GM12878 (cell line): ENCODE data around the gene LBX1. TPM values are rescaled to one million over a fixed set of nuclear protein-coding genes. Genes with fewer than 3 reads are reported as not detected.

ENCODE experiments used
- ATAC-seq: fragments of 200-7000 bp; cut with Tn5 transposase; 3 replicates; pipeline ENCODE4 v1.9.1; 2020; ENCODE audit warnings: mild to moderate bottlenecking, moderate library complexity
- BruUV-seq: library from RNA; stranded (reverse); fragments of 400-500 nt; replicated peaks from 2 replicates; lab custom pipeline; 2021; lab: Mats Ljungman, UMichigan
- CTCF ChIA-PET: fragments of 300-600 bp; sonication (Branson Sonifier 250); formaldehyde crosslinking; extraction: SDS; loops from one replicate; lab custom pipeline; 2021; ENCODE audit warnings: inconsistent platforms; lab: Yijun Ruan, JAX
- POLR2A ChIA-PET: fragments of 350-600 bp; formaldehyde crosslinking; extraction: SDS; loops from one replicate; lab custom pipeline; 2021; ENCODE audit warnings: inconsistent platforms; lab: Charles Lee
- RAD21 ChIA-PET: fragments of 300-600 bp; sonication (Branson Sonifier 250); formaldehyde crosslinking; loops from one replicate; lab custom pipeline; 2023; ENCODE audit warnings: antibody characterized with exemption; ENCODE audit not compliant: unreplicated experiment; lab: Charles Lee
- SMC1A ChIA-PET: fragments of 300-600 bp; sonication (Branson Sonifier 250); formaldehyde crosslinking; loops from one replicate; lab custom pipeline; 2023; ENCODE audit not compliant: unreplicated experiment, uncharacterized antibody; lab: Charles Lee
- DNase-seq: peaks from one replicate; pipeline ENCODE4 v3.0.0-alpha.2; 2011; ENCODE audit warnings: low read depth, low spot score
- FAIRE-seq: peaks from 3 replicates; lab custom pipeline; 2011; peaks lifted over from hg19 to GRCh38; lab: Jason Lieb, UNC
- H2AFZ ChIP-seq: 2 replicates; pipeline ENCODE4 v1.6.0; 2011; ENCODE audit warnings: low read depth, low read length, control low read depth; ENCODE audit not compliant: control insufficient read depth
- H3K27ac ChIP-seq: 2 replicates; pipeline ENCODE4 v1.5.1; 2011; ENCODE audit warnings: control low read depth; ENCODE audit not compliant: control insufficient read depth, insufficient read depth
- H3K27me3 ChIP-seq, 2 experiments: replicated peaks in 1 of 2; 2 replicates each; pipeline versions ENCODE4 v1.6.0 to v1.6.1; 2011; ENCODE audit warnings: low read length in 1 of 2; ENCODE audit not compliant: control insufficient read depth in 2 of 2, insufficient read depth in 2 of 2
- H3K36me3 ChIP-seq, 2 experiments: 2 replicates each; pipeline ENCODE4 v1.5.1; 2011; ENCODE audit warnings: low read length in 1 of 2; ENCODE audit not compliant: control insufficient read depth in 2 of 2, insufficient read depth in 2 of 2
- H3K4me1 ChIP-seq: 2 replicates; pipeline ENCODE4 v1.6.1; 2011; ENCODE audit warnings: mild to moderate bottlenecking, low read length, moderate library complexity, mixed read lengths; ENCODE audit not compliant: control insufficient read depth, insufficient read depth
- H3K4me2 ChIP-seq: 2 replicates; pipeline ENCODE4 v1.6.0; 2011; ENCODE audit warnings: control low read depth; ENCODE audit not compliant: control insufficient read depth, insufficient read depth
- H3K4me3 ChIP-seq: fragments of 200-600 bp; sonication (generic); 2 replicates; pipeline ENCODE4 v1.5.1; 2016
- H3K79me2 ChIP-seq: 2 replicates; pipeline ENCODE4 v1.6.0; 2011; ENCODE audit warnings: low read length; ENCODE audit not compliant: control insufficient read depth, insufficient read depth
- H3K9ac ChIP-seq: 2 replicates; pipeline ENCODE4 v1.8.0; 2011; ENCODE audit warnings: low read length, control low read depth, mixed read lengths; ENCODE audit not compliant: control insufficient read depth, insufficient read depth
- H3K9me3 ChIP-seq: replicated peaks from 3 replicates; pipeline ENCODE4 v1.5.1; 2011; ENCODE audit warnings: mild to moderate bottlenecking, low read length; ENCODE audit not compliant: control insufficient read depth, insufficient read depth
- H4K20me1 ChIP-seq: 2 replicates; pipeline ENCODE4 v1.6.0; 2011; ENCODE audit not compliant: control insufficient read depth, insufficient read depth
- BRCA1 ChIP-seq: IDR thresholded peaks from 2 replicates; pipeline ENCODE4 v1.6.1; 2011; ENCODE audit warnings: low read depth, low read length, improper control_type of control experiment
- HDGF ChIP-seq: fragments of 450-650 bp; IDR thresholded peaks from 2 replicates; pipeline ENCODE4 v1.6.1; 2016; ENCODE audit warnings: antibody characterized with exemption
- LARP7 ChIP-seq: fragments of 450-650 bp; IDR thresholded peaks from 2 replicates; pipeline ENCODE4 v1.6.1; 2017; ENCODE audit warnings: mild to moderate bottlenecking
- RCOR1 ChIP-seq: conservative IDR thresholded peaks from 2 replicates; pipeline ENCODE4 v1.6.1; 2012; ENCODE audit warnings: low read depth, low read length, improper control_type of control experiment
- SRF ChIP-seq, 2 experiments: IDR thresholded peaks; 2 replicates each; pipeline ENCODE4 v1.6.1; 2011; ENCODE audit warnings: low read depth in 2 of 2, low read length in 2 of 2, mild to moderate bottlenecking in 1 of 2, moderate library complexity in 1 of 2
- WGBS: methylation state at CpG from one replicate; pipeline ENCODE4 v1.1.6; 2016; ENCODE audit warnings: low lambda C conversion rate; ENCODE audit not compliant: insufficient replicate concordance, insufficient coverage; ENCODE audit errors: missing lambda C conversion rate; 5-methylcytosine and 5-hydroxymethylcytosine counted together
- in situ Hi-C: fragments of 300-500 bp; cut with MboI; formaldehyde crosslinking; loops from 9 replicates; pipeline ENCODE4 v1.14.3; 2018; ENCODE audit warnings: mixed read lengths
- intact Hi-C: fragments of 100-400 bp; cut with micrococcal nuclease; formaldehyde crosslinking; loops from one replicate; pipeline ENCODE4 v1.14.2; 2022; ENCODE audit not compliant: unreplicated experiment
- polyA plus RNA-seq, 11 experiments: library from polyadenylated mRNA; depleted of rRNA in 4 of 11; unstranded in 6 of 11; stranded (reverse) in 5 of 11; fragments of >200 nt; fragmentation: Nextera tagmentation in 4 of 11; fragmentation: Illumina TruSeq in 1 of 11; extraction: Ambion mirVana in 4 of 11; extraction: Trizol in 1 of 11; gene quantifications; 1 replicate in 1 of 11; 2 replicates in 10 of 11; pipeline versions ENCODE4 v1.2.1 to v1.2.3, GENCODE V29; 2011 to 2016; ENCODE audit warnings: inconsistent platforms in 2 of 11, missing spikeins in 2 of 11, low read depth in 1 of 11
- total RNA-seq, 4 experiments: library from RNA; depleted of rRNA in 3 of 4; stranded (reverse); fragments of >200 nt in 3 of 4; fragmentation: Illumina TruSeq in 1 of 4; extraction: Trizol in 1 of 4; gene quantifications; 2 replicates each; pipeline versions ENCODE4 v1.2.1 to v1.2.3, GENCODE V29; 2013 to 2021
- TF ChIP-seq, protein P1 (sequence below): fragments of 450-650 bp; IDR thresholded peaks from 2 replicates; pipeline ENCODE4 v1.6.1; 2014; ENCODE audit warnings: mild to moderate bottlenecking

The LBX1 gene
- total and polyA plus RNA-seq, 10 of the 15 experiments (the other 5 are each of a cell fraction or from before 2014, with no cell fraction given): not detected

DNA sequence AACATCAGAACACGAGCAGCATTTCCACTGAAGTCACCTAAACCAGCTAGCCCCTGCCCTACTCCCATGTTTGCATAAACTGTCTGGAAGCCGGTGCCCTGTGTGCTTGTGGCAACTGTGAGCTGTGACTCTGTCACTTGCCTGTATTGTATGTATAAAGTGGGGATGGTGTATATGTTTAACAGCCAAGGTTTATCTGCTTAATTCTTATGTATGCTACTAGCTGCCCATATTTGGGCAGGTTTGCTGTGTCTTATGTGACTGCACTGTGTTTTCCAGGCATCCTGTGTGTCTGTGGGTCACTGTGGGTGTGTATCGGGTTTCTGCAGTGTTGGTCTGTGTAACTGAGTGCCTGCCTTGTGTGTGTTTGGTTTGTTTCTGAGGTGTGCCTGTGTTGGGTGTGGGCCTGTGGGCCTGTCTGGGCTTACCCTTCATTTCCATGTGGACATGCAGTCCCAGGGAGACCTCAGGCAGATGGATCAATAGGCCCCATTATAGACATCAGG is 9.3 kb downstream of the LBX1 start:
- ATAC-seq: no peak
- CTCF ChIA-PET: no interaction called here
- Histone ChIP-seq H3K9ac (no peak overlapping the region), H3K4me2 (no peak overlapping the region)
- SMC1A ChIA-PET: interaction anchor here (0.6 to 1.4 kb wide), 2 partner anchors 55 to 162 kb away, joined by 3 read pairs; no protein-coding TSS in a partner anchor
- DNase-seq: no peak
- peak in 1 of 2 experiments; percentile 39; a peak in 1 of 4 replicates for TF ChIP-seq SRF (IDR thresholded peaks at IDR 0.05; ENCODE audit: low read depth in 2 of 2, low read length in 2 of 2)
- TF ChIP-seq LARP7: no peak
- TF ChIP-seq, all 136 proteins: peak for 1
- no TSS peak for BruUV-seq
- H3K4me3 ChIP-seq: no peak overlapping the region
- in situ Hi-C loops: loop anchor here (10.0 to 25.0 kb wide), 2 partner anchors 245 to 867 kb away; no protein-coding TSS in a partner anchor
- no peaks in the 10 kb centered on the region for H3K9me3 ChIP-seq
- 2% methylated on average over 3 of the region's 3 CpGs for WGBS
- RAD21 ChIA-PET: no interaction called here
- H3K4me1 ChIP-seq: no peaks in the 10 kb centered on the region
- intact Hi-C loops: loop anchor here (10.0 kb wide), 1 partner anchor 855 kb away; no protein-coding TSS in a partner anchor
- H3K27me3 ChIP-seq: peaks cover 31 to 39% of the 10 kb centered on the region in 2 experiments
- no peak overlapping the region for H3K27ac ChIP-seq
- no peak for FAIRE-seq
- no peak overlapping the region for H2AFZ ChIP-seq
- H3K36me3 ChIP-seq: no peaks in the 10 kb centered on the region
- no peaks in the 10 kb centered on the region for H3K79me2 ChIP-seq
- no peaks in the 10 kb centered on the region for H4K20me1 ChIP-seq
- POLR2A ChIA-PET: no interaction called here

DNA sequence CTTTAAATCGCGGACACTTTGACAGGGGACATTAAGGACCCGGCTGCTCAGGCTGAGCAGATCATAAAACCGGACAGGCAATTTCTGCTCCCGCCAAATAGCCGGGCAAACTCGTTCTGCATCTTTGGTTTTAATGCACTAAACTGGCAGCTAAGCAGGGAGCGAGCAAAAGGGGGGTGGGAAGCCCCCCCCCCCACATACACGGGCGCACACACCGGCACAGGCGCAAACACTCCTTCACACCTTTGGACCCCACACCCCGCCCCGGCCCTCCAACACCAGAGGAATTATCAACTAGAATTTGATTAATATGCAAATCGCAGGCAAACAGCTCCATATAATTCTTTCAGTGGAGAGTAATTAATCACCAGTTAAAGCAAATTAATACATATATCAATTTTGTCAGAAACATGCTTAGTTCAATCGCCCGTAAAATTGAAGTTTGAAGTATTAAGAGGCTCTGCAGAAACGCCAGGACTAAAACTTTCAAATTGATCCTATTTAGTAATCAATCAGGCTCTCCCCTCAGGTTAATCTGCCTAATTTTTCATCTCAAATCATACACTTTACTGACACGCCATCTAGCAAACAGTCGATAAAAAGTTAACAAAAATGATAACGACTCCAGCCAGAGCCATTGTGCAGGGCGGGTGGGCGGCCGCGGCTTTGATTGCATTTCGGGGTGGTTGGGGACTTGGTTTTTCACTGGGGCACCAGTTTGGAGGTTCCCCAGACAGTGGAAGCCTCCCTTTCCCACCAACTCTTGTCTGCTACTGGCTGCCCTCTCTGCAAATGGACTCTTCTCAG is 9.9 kb downstream of the LBX1 start:
- no peaks in the 10 kb centered on the region for H3K4me1 ChIP-seq
- ChIA-PET RAD21 (interaction anchor here (1.0 kb wide), 1 partner anchor 222 kb away, joined by 3 read pairs; no protein-coding TSS in a partner anchor), POLR2A (interaction anchor here (0.6 kb wide), 1 partner anchor 72 kb away, joined by 5 read pairs; no protein-coding TSS in a partner anchor), SMC1A (interaction anchor here (0.6 kb wide), 1 partner anchor 162 kb away, joined by 3 read pairs; no protein-coding TSS in a partner anchor), CTCF (no interaction called here)
- H3K27ac ChIP-seq: no peak overlapping the region
- no TSS peak for BruUV-seq
- no peak overlapping the region for H3K4me2 ChIP-seq
- 22% methylated on average over 26 of the region's 26 CpGs for WGBS
- no peaks in the 10 kb centered on the region for H3K9me3 ChIP-seq
- H3K9ac ChIP-seq: no peak overlapping the region
- FAIRE-seq (no peak), ATAC-seq (no peak), DNase-seq (no peak)
- H4K20me1 ChIP-seq: no peaks in the 10 kb centered on the region
- in situ Hi-C loops: loop anchor here (10.0 to 25.0 kb wide), 2 partner anchors 245 to 868 kb away; no protein-coding TSS in a partner anchor
- no peak overlapping the region for H2AFZ ChIP-seq
- H3K4me3 ChIP-seq: no peak overlapping the region
- H3K27me3 ChIP-seq: peaks cover 31 to 38% of the 10 kb centered on the region in 2 experiments
- TF ChIP-seq BRCA1: no peak
- TF ChIP-seq RCOR1: no peak
- no peak for TF ChIP-seq HDGF
- TF ChIP-seq, protein P1, sequence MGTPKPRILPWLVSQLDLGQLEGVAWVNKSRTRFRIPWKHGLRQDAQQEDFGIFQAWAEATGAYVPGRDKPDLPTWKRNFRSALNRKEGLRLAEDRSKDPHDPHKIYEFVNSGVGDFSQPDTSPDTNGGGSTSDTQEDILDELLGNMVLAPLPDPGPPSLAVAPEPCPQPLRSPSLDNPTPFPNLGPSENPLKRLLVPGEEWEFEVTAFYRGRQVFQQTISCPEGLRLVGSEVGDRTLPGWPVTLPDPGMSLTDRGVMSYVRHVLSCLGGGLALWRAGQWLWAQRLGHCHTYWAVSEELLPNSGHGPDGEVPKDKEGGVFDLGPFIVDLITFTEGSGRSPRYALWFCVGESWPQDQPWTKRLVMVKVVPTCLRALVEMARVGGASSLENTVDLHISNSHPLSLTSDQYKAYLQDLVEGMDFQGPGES: no peak
- no peaks in the 10 kb centered on the region for H3K79me2 ChIP-seq
- H3K36me3 ChIP-seq: no peaks in the 10 kb centered on the region
- intact Hi-C loops: loop anchor here (10.0 kb wide), 1 partner anchor 855 kb away; no protein-coding TSS in a partner anchor
